Esophagus squamous epithelium (tissue), 4 donors: ENCODE data around the gene FAM114A2.

Experiments used
- POLR2A ChIP-seq, 4 donors: fragments of 450-650 bp; IDR thresholded peaks; one replicate each; pipeline ENCODE4 v1.6.1; 2017; ENCODE audit warnings: antibody characterized with exemption in 4 of 4, mild to moderate bottlenecking in 4 of 4, moderate library complexity in 3 of 4
- TF ChIP-seq, protein P1 (sequence below), 6 experiments: fragments of 450-650 bp in 4 of 6; fragments of 200-600 bp in 2 of 6; sonication (generic) in 2 of 6; IDR thresholded peaks; one replicate each; pipeline ENCODE4 v1.5.1; 2016 to 2019; ENCODE audit warnings: antibody characterized with exemption in 6 of 6, mild to moderate bottlenecking in 4 of 6, moderate library complexity in 4 of 6

DNA sequence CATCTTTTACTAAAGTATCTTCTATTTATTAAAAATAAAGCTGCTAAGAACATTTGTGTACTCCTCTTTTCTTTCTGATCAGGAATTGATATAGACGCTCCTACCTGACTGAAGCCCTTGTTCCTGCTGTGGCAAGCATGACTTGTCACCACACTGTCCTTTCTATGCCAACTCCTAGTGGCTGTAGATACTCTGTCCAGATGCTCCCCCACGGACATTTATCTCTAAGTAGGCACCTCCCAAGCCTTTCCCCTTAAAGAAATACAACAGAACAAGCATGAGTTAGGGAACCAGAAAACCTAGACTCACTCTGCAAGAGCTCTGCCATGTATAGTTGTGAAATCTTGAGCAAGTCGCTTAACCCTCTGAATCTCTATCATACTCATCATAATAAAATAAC, 53.2 kb downstream of the FAM114A2 start:
- TF ChIP-seq, protein P1, sequence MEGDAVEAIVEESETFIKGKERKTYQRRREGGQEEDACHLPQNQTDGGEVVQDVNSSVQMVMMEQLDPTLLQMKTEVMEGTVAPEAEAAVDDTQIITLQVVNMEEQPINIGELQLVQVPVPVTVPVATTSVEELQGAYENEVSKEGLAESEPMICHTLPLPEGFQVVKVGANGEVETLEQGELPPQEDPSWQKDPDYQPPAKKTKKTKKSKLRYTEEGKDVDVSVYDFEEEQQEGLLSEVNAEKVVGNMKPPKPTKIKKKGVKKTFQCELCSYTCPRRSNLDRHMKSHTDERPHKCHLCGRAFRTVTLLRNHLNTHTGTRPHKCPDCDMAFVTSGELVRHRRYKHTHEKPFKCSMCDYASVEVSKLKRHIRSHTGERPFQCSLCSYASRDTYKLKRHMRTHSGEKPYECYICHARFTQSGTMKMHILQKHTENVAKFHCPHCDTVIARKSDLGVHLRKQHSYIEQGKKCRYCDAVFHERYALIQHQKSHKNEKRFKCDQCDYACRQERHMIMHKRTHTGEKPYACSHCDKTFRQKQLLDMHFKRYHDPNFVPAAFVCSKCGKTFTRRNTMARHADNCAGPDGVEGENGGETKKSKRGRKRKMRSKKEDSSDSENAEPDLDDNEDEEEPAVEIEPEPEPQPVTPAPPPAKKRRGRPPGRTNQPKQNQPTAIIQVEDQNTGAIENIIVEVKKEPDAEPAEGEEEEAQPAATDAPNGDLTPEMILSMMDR (IDR thresholded peaks at IDR 0.05): no peak
- no peak for TF ChIP-seq POLR2A (IDR thresholded peaks at IDR 0.05)
